Suprapubic skin (tissue), 3 donors: ENCODE measurements around the gene NOL12.

Experiments
- POLR2AphosphoS5 ChIP-seq, 3 donors: sonication (generic); formaldehyde crosslinking; IDR thresholded peaks; one replicate each; pipeline ENCODE4 v1.6.1; 2017; ENCODE audit warnings: antibody characterized with exemption in 3 of 3
- TF ChIP-seq, protein P1 (sequence below), 2 donors: fragments of 200-600 bp in 1 of 2; fragments of 450-650 bp in 1 of 2; sonication (generic) in 1 of 2; IDR thresholded peaks; one replicate each; pipeline ENCODE4 v1.5.1; 2016 to 2019; ENCODE audit warnings: antibody characterized with exemption in 2 of 2, mild to moderate bottlenecking in 1 of 2, moderate library complexity in 1 of 2

GRCh38 chr22:37731804-37732471 lies 45.8 kb downstream of the NOL12 start:
- TF ChIP-seq, protein P1, sequence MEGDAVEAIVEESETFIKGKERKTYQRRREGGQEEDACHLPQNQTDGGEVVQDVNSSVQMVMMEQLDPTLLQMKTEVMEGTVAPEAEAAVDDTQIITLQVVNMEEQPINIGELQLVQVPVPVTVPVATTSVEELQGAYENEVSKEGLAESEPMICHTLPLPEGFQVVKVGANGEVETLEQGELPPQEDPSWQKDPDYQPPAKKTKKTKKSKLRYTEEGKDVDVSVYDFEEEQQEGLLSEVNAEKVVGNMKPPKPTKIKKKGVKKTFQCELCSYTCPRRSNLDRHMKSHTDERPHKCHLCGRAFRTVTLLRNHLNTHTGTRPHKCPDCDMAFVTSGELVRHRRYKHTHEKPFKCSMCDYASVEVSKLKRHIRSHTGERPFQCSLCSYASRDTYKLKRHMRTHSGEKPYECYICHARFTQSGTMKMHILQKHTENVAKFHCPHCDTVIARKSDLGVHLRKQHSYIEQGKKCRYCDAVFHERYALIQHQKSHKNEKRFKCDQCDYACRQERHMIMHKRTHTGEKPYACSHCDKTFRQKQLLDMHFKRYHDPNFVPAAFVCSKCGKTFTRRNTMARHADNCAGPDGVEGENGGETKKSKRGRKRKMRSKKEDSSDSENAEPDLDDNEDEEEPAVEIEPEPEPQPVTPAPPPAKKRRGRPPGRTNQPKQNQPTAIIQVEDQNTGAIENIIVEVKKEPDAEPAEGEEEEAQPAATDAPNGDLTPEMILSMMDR (IDR thresholded peaks at IDR 0.05) = no peak
- TF ChIP-seq POLR2AphosphoS5 (IDR thresholded peaks at IDR 0.05) = no peak
